ENCODE data around the gene PIR. TPM values are rescaled to one million over a fixed set of nuclear protein-coding genes. Genes with fewer than 3 reads are reported as not detected.
A peak's percentile ranks its signal among the peaks of the same experiment; 100 is the strongest.

The PIR gene
- total RNA-seq: 10 to 100 TPM; 14.7 to 30.4 (median 19.1) TPM

- TF ChIP-seq POLR2AphosphoS5 (IDR thresholded peaks at IDR 0.05): peak; percentile 45
- peak in 3 of 4 experiments; percentile 17 to 55 (median 24) for TF ChIP-seq CTCF (IDR thresholded peaks at IDR 0.05)
- no peak for TF ChIP-seq EP300 (IDR thresholded peaks at IDR 0.05)
- peak in 1 of 2 donors; percentile 27 for TF ChIP-seq POLR2A (IDR thresholded peaks at IDR 0.05)
Measured at GRCh38 chrX:15493118-15493962, at the start of gene PIR. Gene PIR (minus strand): TSS chrX:15493333. CDS start chrX:15491257, 2,076 bp downstream.

GRCh38 chrX:15530318-15530717 is 37.2 kb upstream of the PIR start:
- no peaks in the 10 kb centered on the region for H3K36me3 ChIP-seq
- TF ChIP-seq POLR2A (IDR thresholded peaks at IDR 0.05) (no peak), EP300 (IDR thresholded peaks at IDR 0.05) (no peak), CTCF (IDR thresholded peaks at IDR 0.05) (no peak), POLR2AphosphoS5 (IDR thresholded peaks at IDR 0.05) (no peak)
- 100% methylated on average over 3 of the region's 6 CpGs; no CpG with 5 or more reads in 1 of the 2 donors for WGBS, 2 donors (ENCODE audit: low coverage in 1 of 2)
- H3K27ac ChIP-seq: no peak overlapping the region
- no peak overlapping the region for H3K4me3 ChIP-seq
- no peaks in the 10 kb centered on the region for H3K4me1 ChIP-seq
- ATAC-seq: no peak
- no peaks in the 10 kb centered on the region for H3K27me3 ChIP-seq
- no peaks in the 10 kb centered on the region for H3K9me3 ChIP-seq

More at GRCh38 chrX:15493118-15493962, at the start of gene PIR:
- peak; percentile 99 for ATAC-seq
- 31% methylated on average over 4 of the region's 47 CpGs; no CpG with 5 or more reads in 1 of the 2 donors for WGBS, 2 donors (ENCODE audit: low coverage in 1 of 2)
- Histone ChIP-seq H3K27me3 (no peaks in the 10 kb centered on the region), H3K27ac (peak within 1 kb of the TSS; percentile 40 to 82 (median 74)), H3K9me3 (no peaks in the 10 kb centered on the region), H3K4me3 (peak within 1 kb of the TSS; percentile 57 to 60), H3K36me3 (peaks cover 0 to 6% of the 10 kb centered on the region in 2 donors), H3K4me1 (peaks cover 0 to 12% (median 2%) of the 10 kb centered on the region in 3 donors)

- Histone ChIP-seq H3K27me3 (no peaks in the 10 kb centered on the region), H3K4me1 (no peaks in the 10 kb centered on the region), H3K9me3 (no peaks in the 10 kb centered on the region), H3K27ac (no peak overlapping the region), H3K36me3 (no peaks in the 10 kb centered on the region), H3K4me3 (no peak overlapping the region)
- no peak for ATAC-seq
- TF ChIP-seq POLR2A (IDR thresholded peaks at IDR 0.05) (no peak), EP300 (IDR thresholded peaks at IDR 0.05) (no peak), CTCF (IDR thresholded peaks at IDR 0.05) (no peak), POLR2AphosphoS5 (IDR thresholded peaks at IDR 0.05) (no peak)
Measured at GRCh38 chrX:15529165-15529564, 36.0 kb upstream of the PIR start.

- ATAC-seq: no peak
- Histone ChIP-seq H3K36me3 (no peaks in the 10 kb centered on the region), H3K27me3 (no peaks in the 10 kb centered on the region), H3K9me3 (no peaks in the 10 kb centered on the region), H3K4me1 (no peaks in the 10 kb centered on the region), H3K4me3 (no peak overlapping the region), H3K27ac (no peak overlapping the region)
- 57 to 93% methylated on average over 5 to 8 of the region's 8 CpGs for WGBS, 2 donors (ENCODE audit: low coverage in 1 of 2)
- TF ChIP-seq POLR2AphosphoS5 (IDR thresholded peaks at IDR 0.05): no peak
- TF ChIP-seq CTCF (IDR thresholded peaks at IDR 0.05): no peak
- no peak for TF ChIP-seq POLR2A (IDR thresholded peaks at IDR 0.05)
- no peak for TF ChIP-seq EP300 (IDR thresholded peaks at IDR 0.05)
Measured at GRCh38 chrX:15525664-15526416, 32.7 kb upstream of the PIR start.

Measured in gastroesophageal sphincter (tissue), 4 donors.